Prostate gland (tissue), 2 donors: ENCODE results near the gene GNAI3.

Experiments used
- CTCF ChIP-seq, 4 experiments: fragments of 200-600 bp in 2 of 4; fragments of 450-650 bp in 2 of 4; sonication (generic) in 2 of 4; IDR thresholded peaks; 1 replicate in 3 of 4; 2 replicates in 1 of 4; pipeline ENCODE4 v1.5.1; 2016 to 2019; ENCODE audit warnings: antibody characterized with exemption in 4 of 4, mild to moderate bottlenecking in 2 of 4, moderate library complexity in 2 of 4
- POLR2A ChIP-seq: fragments of 450-650 bp; IDR thresholded peaks from one replicate; pipeline ENCODE4 v1.6.1; 2016; ENCODE audit warnings: antibody characterized with exemption, mild to moderate bottlenecking
- POLR2AphosphoS5 ChIP-seq: sonication (generic); formaldehyde crosslinking; IDR thresholded peaks from one replicate; pipeline ENCODE4 v1.6.1; 2017; ENCODE audit warnings: antibody characterized with exemption

- TF ChIP-seq POLR2A (peak; percentile 25), CTCF (IDR thresholded peaks at IDR 0.05) (no peak), POLR2AphosphoS5 (peak; percentile 72)
Measured at GRCh38 chr1:109667452-109668122, 119.2 kb downstream of the GNAI3 start, which contains the start of gene GSTM2.
